ENCODE data around the gene ABL1.

ABL1 gene

DNA sequence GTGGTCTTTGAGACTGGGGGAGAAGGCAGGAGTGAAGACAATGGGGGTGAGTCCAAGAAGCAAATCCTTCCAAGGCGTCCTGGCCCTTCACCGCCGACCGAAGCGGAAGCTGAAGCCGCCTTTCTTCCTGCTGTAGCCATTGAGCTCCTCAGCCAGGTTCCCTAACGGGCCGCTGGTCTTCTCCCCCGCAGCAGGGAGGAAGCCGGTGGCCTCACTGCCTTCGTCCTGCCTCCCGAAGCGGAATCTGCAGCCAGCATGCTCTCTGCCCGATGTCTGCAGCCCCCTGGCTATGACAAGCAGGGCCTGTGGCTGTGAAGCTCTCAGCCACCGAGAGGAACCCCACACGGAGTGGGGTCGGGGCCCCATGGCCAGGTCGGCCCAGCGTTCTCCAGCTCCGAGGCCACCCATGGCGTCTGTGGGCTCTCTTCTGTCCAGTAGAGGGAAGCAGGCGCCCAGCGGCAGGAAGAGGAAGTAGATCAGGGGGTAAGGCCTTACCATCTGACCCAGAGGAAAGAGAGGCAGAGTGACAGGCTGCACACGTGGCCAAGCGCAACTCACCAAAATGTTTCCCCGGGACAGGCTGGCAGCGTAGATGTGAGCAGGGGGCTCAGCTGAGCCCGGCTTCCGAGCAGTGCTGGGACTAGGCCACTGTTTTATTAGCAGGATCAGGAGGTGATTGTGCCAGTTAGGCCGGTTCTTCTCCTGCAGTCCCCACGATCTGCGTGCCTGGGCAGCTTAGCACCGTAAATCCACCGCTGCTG, 58.5 kb downstream of the ABL1 start:
- Histone ChIP-seq H3K9me3 (ENCODE audit: control insufficient read depth, low read length) (no peaks in the 10 kb centered on the region), H3K27me3 (ENCODE audit: control insufficient read depth, insufficient read depth, low read length) (no peaks in the 10 kb centered on the region), H3K9ac (no peak overlapping the region), H3K79me2 (no peaks in the 10 kb centered on the region), H3K27ac (no peak overlapping the region), H3K4me3 (ENCODE audit: low read depth, low read length) (no peak overlapping the region), H3K4me1 (peaks cover 16% of the 10 kb centered on the region), H2AFZ (no peak overlapping the region), H3K36me3 (ENCODE audit: control insufficient read depth, insufficient read depth, low read length) (no peaks in the 10 kb centered on the region), H3K4me2 (ENCODE audit: low read length) (no peak overlapping the region)
- TF ChIP-seq, protein P1, sequence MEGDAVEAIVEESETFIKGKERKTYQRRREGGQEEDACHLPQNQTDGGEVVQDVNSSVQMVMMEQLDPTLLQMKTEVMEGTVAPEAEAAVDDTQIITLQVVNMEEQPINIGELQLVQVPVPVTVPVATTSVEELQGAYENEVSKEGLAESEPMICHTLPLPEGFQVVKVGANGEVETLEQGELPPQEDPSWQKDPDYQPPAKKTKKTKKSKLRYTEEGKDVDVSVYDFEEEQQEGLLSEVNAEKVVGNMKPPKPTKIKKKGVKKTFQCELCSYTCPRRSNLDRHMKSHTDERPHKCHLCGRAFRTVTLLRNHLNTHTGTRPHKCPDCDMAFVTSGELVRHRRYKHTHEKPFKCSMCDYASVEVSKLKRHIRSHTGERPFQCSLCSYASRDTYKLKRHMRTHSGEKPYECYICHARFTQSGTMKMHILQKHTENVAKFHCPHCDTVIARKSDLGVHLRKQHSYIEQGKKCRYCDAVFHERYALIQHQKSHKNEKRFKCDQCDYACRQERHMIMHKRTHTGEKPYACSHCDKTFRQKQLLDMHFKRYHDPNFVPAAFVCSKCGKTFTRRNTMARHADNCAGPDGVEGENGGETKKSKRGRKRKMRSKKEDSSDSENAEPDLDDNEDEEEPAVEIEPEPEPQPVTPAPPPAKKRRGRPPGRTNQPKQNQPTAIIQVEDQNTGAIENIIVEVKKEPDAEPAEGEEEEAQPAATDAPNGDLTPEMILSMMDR (IDR thresholded peaks at IDR 0.05): no peak

DNA sequence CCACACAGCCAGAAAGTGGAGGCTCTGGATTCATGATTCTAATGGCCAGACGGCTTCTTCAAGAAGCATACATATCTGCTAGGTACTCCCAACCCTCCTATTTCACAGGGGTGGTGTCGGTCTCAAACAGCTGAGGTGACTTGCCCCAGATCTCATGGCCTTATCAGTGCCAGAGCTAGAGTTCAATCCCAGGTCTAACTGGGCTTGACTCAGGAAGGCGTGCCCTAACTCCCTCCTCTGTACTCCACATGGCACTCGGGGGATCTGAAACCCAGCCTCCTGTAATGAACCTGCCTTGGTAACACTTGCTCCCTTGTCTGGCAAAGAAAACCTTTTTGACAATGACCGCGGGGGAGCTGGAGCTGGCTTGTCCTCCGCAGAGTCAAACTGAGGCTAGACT, 59.5 kb downstream of the ABL1 start:
- TF ChIP-seq, protein P1 (IDR thresholded peaks at IDR 0.05): no peak
- H3K9me3 ChIP-seq (ENCODE audit: control insufficient read depth, low read length): no peaks in the 10 kb centered on the region
- H3K9ac ChIP-seq: no peak overlapping the region
- H3K4me1 ChIP-seq: peaks cover 10% of the 10 kb centered on the region
- no peak overlapping the region for H3K4me2 ChIP-seq (ENCODE audit: low read length)
- no peak overlapping the region for H2AFZ ChIP-seq
- H3K27ac ChIP-seq: no peak overlapping the region
- no peaks in the 10 kb centered on the region for H3K79me2 ChIP-seq
- H3K36me3 ChIP-seq (ENCODE audit: control insufficient read depth, insufficient read depth, low read length): no peaks in the 10 kb centered on the region
- no peak overlapping the region for H3K4me3 ChIP-seq (ENCODE audit: low read depth, low read length)
- H3K27me3 ChIP-seq (ENCODE audit: control insufficient read depth, insufficient read depth, low read length): no peaks in the 10 kb centered on the region

DNA sequence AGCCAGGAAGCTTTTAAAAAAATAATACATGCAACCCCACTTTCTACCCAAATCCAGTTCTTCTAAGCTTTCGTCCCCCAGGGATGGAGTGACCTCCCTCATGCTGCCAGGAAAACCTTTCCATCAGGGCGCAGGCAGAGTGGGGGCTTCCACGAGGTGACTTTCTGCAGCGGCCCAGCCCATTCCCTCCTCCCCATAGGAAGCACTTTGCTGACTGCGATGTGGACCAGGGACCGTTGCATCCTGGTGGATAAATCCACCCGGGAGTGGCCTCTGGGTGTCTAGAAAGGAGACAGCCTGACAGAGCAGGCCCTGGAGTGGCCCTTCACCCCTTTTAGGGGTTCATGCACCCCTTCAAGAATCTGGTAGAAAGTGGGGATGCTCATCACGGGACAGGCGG, 60.0 kb downstream of the ABL1 start:
- Histone ChIP-seq H2AFZ (no peak overlapping the region), H3K9me3 (ENCODE audit: control insufficient read depth, low read length) (no peaks in the 10 kb centered on the region), H3K27ac (no peak overlapping the region), H3K4me3 (ENCODE audit: low read depth, low read length) (no peak overlapping the region), H3K79me2 (no peaks in the 10 kb centered on the region), H3K4me2 (ENCODE audit: low read length) (no peak overlapping the region), H3K4me1 (peaks cover 7% of the 10 kb centered on the region), H3K36me3 (ENCODE audit: control insufficient read depth, insufficient read depth, low read length) (no peaks in the 10 kb centered on the region), H3K9ac (no peak overlapping the region), H3K27me3 (ENCODE audit: control insufficient read depth, insufficient read depth, low read length) (no peaks in the 10 kb centered on the region)
- TF ChIP-seq, protein P1 (IDR thresholded peaks at IDR 0.05): no peak

DNA sequence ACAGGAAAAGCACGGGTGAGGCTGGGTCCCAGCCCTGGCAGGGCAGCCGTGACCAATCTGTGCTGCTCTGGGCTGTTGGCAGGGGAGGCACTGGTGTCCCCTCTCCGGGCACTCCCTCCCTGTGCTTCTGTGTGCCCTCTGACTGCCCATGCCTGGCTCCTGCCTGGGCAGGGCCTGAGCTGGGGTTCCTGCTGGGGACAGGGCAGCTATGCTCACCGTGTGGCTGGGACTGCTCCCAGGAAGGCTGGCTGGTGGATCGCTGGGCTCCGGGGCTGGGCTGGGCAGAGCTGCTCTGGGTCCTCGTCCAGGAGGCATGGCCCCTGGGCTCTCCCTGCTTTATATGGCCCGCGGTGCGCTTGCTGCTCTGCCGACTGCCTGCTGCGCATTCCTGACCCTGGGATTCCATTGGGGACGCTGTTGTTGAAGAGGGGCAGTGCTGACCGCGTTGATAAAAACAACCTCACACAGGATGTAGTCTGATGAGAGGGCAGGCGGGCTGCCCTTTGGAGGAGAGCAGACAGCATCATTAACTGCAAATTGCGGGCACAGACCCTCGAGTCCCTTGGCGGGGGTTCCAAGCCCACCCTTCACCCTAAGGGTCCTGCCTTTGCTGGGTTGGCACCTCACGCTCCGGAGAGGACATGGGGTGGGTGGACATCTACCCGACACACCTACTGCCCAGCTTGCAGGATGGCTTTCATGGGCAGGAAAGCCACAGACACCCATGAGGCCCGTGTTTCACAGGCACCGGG, 60.6 kb downstream of the ABL1 start:
- H3K79me2 ChIP-seq: no peaks in the 10 kb centered on the region
- no peaks in the 10 kb centered on the region for H3K36me3 ChIP-seq (ENCODE audit: control insufficient read depth, insufficient read depth, low read length)
- H3K4me3 ChIP-seq (ENCODE audit: low read depth, low read length): no peak overlapping the region
- no peak overlapping the region for H3K9ac ChIP-seq
- no peak overlapping the region for H3K4me2 ChIP-seq (ENCODE audit: low read length)
- TF ChIP-seq, protein P1 (IDR thresholded peaks at IDR 0.05): no peak
- no peak overlapping the region for H2AFZ ChIP-seq
- no peak overlapping the region for H3K27ac ChIP-seq
- H3K4me1 ChIP-seq: peaks cover 7% of the 10 kb centered on the region
- no peaks in the 10 kb centered on the region for H3K9me3 ChIP-seq (ENCODE audit: control insufficient read depth, low read length)
- H3K27me3 ChIP-seq (ENCODE audit: control insufficient read depth, insufficient read depth, low read length): no peaks in the 10 kb centered on the region
